HG02798 (cell line): ENCODE results near the gene BCL3.
A peak's percentile ranks its signal among the peaks of the same experiment; 100 is the strongest.

ENCODE experiments used
- ATAC-seq: cut with Tn5 transposase; IDR thresholded peaks from one replicate; pipeline ENCODE4 v1.9.1; 2021; ENCODE audit warnings: mild to moderate bottlenecking; ENCODE audit not compliant: unreplicated experiment, poor library complexity

Gene BCL3

DNA sequence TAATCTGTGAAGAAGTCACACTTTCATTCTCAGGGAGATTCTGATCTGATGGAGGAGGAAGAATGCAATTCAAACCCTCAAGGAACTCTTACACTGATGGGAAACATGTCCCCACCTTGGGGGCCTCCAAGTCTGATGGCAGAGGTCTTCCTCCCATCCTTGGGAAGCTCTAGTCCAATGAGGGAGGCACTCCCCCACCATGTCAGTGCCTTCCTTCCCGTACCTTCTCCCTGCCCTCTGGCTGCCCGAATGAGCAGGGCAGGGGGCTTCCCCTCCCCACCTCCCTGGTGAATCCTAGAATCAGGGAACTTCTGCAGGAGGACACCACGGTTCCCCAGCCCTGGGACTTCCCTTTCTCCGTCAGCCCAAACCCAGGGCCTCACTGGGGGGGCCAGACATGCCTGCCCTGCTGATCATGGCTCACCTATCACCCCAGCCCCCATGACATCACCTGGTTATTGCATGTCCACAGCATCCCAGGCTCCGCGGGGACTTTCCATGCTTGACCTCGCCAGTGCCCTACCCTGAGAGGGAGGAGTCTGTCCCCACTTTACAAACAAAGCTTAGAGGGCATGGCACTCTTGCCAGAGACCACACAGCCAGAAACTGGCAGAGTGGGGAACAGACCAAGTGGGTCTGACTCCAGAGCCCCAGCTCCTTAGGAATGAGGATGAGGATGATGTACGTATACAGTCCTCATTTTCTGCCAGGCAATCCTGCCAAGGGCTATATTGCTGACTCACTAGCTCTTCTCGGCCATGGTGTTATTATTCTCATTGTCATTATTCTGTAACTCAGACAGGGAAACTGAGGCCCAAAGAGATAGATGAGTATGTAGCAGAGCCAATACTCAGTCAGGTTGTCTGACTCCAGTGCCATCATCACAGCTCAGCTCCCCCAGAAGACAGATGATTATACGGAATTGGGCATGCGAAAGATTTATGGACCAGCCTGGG, 9.6 kb upstream of the BCL3 start:
- ATAC-seq, result peak; percentile 45

- no peak for ATAC-seq
Measured at GRCh38 chr19:44740351-44740824, 8.1 kb upstream of the BCL3 start.

- no peak for ATAC-seq
Measured at GRCh38 chr19:44741258-44741731, 7.2 kb upstream of the BCL3 start.

DNA sequence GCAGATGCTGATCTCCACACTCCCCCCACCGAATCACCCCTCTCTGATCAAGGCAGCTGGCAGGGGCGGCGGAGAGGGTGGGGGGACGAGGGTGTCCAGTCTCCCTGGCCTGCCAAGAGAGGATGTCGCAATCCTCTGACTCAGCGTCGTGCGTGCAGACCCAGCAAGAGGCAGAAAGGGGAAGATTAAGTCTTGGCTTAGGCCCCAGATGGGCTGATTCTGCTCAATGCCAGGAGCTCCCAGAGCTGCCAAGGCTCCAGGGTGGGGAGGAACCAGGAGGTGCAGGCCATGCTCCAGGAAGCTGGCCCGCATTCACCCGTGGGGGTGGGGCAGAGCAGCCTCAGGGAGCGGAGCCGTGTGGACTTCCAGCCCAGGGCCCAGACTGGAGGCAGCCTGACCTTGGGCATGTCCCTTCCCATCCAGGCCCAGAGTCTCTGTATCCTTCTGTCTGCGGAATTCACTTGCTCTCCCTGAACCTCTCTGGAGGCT, 6.6 kb upstream of the BCL3 start:
- ATAC-seq, result no peak

DNA sequence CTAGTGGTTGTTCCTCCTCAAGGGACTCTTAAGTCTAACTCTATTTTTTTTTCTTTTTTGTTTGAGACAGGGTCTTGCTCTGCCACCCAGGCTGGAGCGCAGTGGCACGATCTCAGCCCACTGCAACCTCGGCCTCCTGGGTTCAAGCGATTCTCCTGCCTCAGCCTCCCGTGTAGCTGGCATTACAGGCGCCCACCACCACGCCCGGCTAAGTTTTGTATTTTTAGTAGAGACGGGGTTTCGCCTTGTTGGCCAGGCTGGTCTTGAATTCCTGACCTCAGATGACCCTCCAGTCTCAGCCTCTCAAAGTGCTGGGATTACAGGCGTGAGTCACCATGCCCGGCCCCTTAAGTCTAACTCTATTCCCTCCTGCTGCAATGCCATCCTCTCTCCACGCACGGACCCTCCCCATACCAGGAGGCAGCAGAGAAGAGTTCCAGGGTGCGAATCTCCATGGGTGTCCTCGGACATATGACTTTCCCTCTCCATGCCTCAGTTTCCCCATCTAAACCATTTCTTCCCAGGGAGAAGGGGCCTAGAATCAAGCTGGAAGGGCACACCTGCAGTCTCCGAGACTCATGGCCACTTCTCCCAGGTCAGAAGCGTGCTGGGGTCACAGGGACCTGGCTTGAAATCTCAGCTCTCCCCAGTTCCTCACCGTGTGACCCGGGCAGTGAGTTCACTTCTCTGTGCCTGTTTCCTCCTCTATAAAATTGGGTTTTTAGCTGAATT, 6.0 kb upstream of the BCL3 start:
- ATAC-seq, result no peak

- ATAC-seq, result no peak
Measured at GRCh38 chr19:44744871-44745332, 3.6 kb upstream of the BCL3 start.

- no peak for ATAC-seq
Measured at GRCh38 chr19:44745341-44745831, 3.1 kb upstream of the BCL3 start.

- no peak for ATAC-seq
Measured at GRCh38 chr19:44745887-44746600, 2.5 kb upstream of the BCL3 start.

DNA sequence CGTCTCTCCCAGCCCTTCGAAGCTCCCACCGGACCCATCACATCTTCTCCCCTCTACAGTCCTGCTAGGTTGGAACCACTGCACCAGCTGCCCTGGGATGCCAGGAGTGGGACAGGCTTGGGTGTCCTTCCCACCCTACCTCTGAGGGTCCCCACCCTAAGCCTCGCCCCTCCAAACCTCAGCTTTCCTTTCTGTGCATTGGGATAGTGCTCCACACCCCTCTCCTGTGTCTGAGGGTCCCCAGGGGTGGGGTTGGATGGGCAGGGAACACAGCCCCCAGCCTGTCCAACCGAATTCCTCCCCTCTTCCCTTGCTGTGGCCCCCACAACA, 1.9 kb upstream of the BCL3 start:
- ATAC-seq, result no peak

DNA sequence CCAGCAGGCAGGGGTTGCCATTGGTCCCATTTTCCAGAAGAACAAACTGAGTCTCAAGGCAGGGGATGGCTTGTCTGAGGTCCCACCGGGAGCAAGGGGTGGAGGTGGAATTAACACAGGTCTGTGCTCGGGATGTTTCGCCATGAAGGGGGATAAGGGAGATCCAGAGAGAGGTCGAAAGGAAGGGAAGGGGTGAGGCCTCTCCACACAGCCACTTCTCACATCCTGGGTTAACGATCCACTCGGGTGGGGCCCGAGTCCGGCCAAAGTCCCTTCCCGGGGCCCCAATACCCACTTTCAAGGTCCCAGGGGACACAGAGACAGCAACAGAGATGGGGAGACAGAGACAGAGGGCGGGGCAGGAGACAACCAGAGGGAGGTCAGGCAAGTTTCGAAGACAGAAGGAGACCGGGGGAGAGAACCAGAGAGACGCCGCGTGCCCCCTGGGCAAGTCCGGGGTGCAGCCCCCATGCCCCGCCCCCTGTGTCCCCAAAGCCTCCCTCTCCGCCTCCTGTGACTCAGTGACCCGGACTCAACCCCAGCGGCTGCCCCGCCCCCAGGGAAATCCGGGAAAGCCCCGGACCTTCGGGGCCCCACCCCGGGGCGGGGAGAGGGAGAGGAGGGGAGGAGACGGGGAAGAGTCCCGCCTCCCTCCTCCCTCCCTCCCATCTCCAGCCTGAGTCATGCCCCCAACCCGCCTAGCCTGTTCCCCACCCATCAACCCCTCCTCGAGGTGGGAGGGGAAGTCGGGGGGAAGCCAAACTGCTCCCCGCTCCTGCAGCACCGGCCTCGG, 1.4 kb upstream of the BCL3 start:
- ATAC-seq, result peak; percentile 52

DNA sequence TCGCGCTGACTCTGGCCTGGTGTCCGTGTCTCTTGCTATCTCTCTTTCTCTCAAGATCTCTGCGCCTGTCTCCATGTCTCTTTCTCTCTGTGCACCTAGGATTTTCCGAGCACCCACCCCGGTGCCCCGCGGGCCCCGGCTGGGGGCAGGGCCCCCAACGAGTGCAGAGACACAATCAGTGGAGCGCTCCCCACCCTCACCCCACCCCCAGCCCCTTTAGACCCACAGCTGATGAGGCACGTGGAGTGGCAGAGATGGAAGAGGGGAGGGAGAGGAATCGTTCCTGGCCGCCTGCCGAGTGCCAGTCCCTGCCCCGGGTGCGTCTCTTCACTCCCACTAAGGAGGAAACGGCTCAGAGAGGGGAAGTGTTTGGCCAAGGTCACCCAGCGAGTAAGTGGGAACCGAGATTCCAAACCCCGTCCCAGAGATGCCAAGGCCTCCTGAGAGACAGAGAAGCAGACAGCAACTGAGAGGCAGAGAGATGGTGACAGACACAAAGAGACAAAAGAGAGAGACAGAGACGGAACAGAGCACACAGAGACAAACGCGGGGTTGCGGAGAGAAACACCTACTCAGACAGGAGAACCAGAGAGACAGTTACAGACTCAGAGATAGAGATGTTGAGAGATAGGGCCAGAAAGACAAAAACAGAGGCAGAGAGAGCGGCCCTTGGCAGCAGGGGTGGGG, 626 bp upstream of the BCL3 start:
- peak; percentile 1 for ATAC-seq

DNA sequence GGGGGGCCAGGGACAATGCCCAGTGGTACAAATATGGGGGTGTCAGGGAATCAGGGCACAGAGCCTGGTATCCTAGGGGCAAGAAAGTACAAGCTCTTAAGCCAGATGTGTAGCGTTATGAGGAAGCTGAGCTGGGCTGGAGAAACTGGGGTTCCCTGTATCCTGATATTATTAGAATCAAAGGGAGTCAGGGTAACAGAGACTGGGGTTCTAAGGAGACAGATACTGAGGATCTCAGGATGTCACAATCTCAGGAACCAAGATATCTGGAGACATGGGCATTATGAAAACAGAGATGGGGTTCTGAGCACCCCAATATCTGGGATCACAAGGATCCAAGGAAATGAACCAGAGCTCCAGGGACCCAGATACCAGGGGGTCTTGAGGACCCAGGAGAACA, 784 bp downstream of the BCL3 start:
- ATAC-seq, result no peak

DNA sequence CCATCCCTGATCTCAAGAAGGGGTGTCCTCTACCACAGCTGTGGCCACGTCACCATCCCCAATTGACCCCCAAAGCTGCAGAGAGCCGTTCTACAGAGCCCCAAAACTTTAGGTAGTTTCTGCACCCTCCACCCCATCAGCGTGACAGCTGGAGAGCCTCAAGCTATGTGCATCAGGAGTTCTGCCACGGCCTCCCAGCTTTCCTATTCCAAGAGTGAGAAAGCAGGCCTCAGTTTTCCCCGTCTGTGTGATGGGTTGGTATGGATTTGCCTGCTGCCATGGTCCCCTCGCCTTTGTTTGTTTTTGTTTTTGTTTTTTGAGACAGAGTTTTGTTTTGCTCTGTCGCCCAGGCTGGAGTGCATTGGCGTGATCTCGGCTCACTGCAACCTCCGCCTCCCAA, 1.5 kb downstream of the BCL3 start:
- ATAC-seq, result no peak

DNA sequence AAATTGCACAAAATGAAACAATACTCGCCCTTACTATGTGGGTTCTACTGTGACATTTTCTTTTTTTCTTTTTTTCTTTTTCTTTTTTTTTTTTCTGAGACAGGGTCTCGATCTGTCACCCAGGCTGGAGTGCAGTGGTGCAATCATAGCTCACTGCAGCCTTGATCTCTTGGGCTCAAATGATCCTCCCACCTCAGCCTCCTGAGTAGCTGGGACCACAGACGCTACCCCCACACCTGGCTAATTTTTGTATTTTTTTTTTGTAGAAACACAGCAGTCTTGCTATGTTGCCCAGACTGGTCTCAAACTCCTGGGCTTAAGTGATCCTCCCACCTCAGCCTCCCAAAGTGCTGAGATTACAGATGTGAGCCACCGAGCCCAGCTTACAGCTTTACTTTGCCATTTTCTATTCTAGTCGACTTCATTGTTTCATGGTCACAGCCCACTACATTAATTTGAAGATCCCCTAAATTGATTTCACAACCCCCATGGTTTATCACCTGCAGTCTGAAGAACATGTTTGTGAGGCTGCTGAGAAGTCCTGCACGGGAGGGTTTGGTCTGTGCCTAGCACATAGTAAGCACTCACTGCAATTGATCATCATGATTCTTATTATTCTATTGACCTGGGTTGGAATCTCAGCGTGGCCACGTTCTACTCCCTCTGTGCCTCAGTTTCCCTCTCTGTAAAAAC, 3.8 kb downstream of the BCL3 start:
- no peak for ATAC-seq

DNA sequence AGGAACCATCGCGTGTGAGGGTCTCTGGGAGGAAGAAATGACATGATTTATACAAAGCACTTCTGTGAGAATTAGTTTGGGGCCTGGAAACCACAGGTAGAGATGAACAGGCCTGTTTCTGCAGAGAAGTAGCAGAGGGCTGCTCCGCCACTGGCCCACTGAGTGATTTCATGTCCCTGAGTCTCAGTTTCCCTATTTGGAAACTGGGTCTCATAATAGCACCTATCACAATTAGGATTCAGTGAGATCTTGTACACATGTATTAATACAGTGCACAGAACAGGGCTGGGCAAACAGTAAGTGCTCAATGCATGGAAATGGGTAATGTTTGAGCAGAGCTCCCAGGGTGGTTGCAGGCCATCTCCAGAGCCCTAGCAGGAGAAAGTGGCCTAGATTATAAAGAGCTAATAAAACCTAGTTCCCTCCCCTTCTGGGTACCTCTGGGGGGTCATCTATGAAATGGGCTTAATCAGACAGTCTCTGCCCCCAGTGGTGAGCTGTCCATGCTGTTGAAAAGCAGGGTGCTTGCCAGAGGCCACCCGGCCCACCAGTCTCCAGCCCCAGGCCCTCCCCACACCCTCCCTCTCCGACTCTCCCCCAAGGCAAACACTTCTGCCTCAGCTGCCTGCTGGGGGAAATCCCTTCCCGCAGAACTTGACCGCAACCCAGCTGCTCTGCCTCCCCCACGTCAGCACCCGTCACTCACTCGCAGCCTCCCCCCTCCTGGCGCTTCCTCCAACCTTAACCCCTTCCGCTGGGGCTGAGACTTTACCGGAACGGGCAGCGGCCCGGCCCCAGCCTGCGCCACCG, 4.5 kb downstream of the BCL3 start:
- ATAC-seq, result peak; percentile 80

GRCh38 chr19:44753626-44753931, 5.1 kb downstream of the BCL3 start:
- ATAC-seq, result no peak

DNA sequence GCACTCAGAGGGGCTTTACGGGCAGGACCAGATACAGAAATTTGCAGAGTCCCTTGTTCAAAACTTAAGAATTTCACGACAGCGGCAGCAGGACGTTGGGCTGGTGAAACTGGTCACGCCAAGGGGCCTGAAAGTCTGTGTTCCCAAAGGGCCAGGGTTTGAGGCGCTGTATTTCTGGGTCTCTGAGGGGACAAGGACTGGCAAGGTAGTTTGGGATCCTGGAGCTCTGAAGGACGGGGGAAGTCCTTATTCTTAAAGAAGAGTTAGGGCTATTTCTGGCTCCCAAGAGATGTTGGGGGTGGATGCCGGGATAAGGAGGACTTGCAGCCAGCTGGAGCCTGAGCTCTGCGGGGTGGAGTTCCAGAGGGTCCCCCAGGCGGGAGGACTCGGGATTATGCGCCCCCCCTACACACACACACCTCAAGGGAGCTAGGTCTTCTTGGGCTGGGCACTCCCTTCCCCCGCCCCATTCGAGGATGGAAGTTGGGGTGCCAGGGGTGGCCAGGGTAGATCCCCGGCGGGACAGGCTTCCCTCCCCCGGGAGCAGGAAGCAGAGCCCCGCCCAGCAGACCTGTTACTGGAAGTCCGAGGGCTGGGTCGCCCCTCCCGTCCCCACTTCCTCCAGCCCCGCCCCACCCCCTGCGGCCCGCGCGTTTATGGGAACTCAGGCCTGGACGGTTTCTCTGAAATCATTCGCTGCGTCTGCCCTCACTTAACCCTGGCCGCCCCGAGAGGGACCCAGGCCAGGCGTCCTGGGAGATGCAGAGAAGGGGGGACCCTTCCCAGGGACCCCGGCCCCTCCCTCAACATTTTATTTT, 5.6 kb downstream of the BCL3 start:
- ATAC-seq, result peak; percentile 38
